Measurements from ENCODE around the gene MAP3K4.
"Not testable (repeated sequence)": the region's sequence is repeated elsewhere in the genome, so short reads cannot be mapped to it uniquely, and the experiment has no call there.

MAP3K4 gene

GRCh38 chr6:160967351-160967750 lies 24.2 kb upstream of the MAP3K4 start:
- DNase-seq = no peak

- DNase-seq = no peak
Observed at GRCh38 chr6:160967833-160968232, 23.7 kb upstream of the MAP3K4 start.

- DNase-seq = no peak
Observed at GRCh38 chr6:160971171-160971570, 20.4 kb upstream of the MAP3K4 start.

- DNase-seq = no peak
Observed at GRCh38 chr6:160972111-160972510, 19.5 kb upstream of the MAP3K4 start.

- not testable (repeated sequence) for DNase-seq
Observed at GRCh38 chr6:160972594-160972993, 19.0 kb upstream of the MAP3K4 start.

GRCh38 chr6:160973311-160974250 lies 18.0 kb upstream of the MAP3K4 start:
- no peak for DNase-seq

GRCh38 chr6:160974304-160974771 lies 17.2 kb upstream of the MAP3K4 start:
- DNase-seq = peak in 1 of 56 donors; percentile 14

GRCh38 chr6:160975162-160975561 lies 16.4 kb upstream of the MAP3K4 start:
- no peak for DNase-seq

- DNase-seq = not testable (repeated sequence)
Observed at GRCh38 chr6:160975961-160976360, 15.6 kb upstream of the MAP3K4 start.

GRCh38 chr6:160978141-160978901 lies 13.2 kb upstream of the MAP3K4 start:
- DNase-seq = no peak

GRCh38 chr6:160979061-160979708 lies 12.4 kb upstream of the MAP3K4 start:
- DNase-seq = no peak

GRCh38 chr6:160983377-160983948 lies 8.1 kb upstream of the MAP3K4 start:
- DNase-seq = not testable (repeated sequence)

- peak in 1 of 56 donors; percentile 8 for DNase-seq
Observed at GRCh38 chr6:160986851-160987250, 4.7 kb upstream of the MAP3K4 start.

GRCh38 chr6:160987265-160987664 lies 4.3 kb upstream of the MAP3K4 start:
- no peak for DNase-seq

- no peak for DNase-seq
Observed at GRCh38 chr6:160990847-160991405, 643 bp upstream of the MAP3K4 start.

- DNase-seq = peak in 43 of 56 donors; percentile 1 to 77 (median 46)
Observed at GRCh38 chr6:160992061-160992979, 751 bp downstream of the MAP3K4 start.

GRCh38 chr6:160992980-160993314 lies 1.4 kb downstream of the MAP3K4 start:
- DNase-seq = no peak

- no peak for DNase-seq
Observed at GRCh38 chr6:160995271-160995670, 3.7 kb downstream of the MAP3K4 start.

- no peak for DNase-seq
Observed at GRCh38 chr6:160996131-160996601, 4.6 kb downstream of the MAP3K4 start.

- no peak for DNase-seq
Observed at GRCh38 chr6:160998217-160998616, 6.6 kb downstream of the MAP3K4 start.

Measured in amygdala (tissue), 56 donors.